IPS-18a (cell line): Measurements from ENCODE around the gene SOX1.

ENCODE experiments used
- H3K27ac ChIP-seq: one replicate; pipeline ENCODE4 v1.5.1; 2013; ENCODE audit warnings: low read length
- H3K27me3 ChIP-seq: one replicate; pipeline ENCODE4 v1.6.1; 2013; ENCODE audit warnings: mild to moderate bottlenecking, low read length; ENCODE audit not compliant: control insufficient read depth, insufficient read depth
- H3K36me3 ChIP-seq: one replicate; pipeline ENCODE4 v1.6.1; 2013; ENCODE audit warnings: low read depth, low read length; ENCODE audit not compliant: control insufficient read depth
- H3K4me1 ChIP-seq: one replicate; pipeline ENCODE4 v1.6.1; 2013; ENCODE audit warnings: low read depth, low read length; ENCODE audit not compliant: control insufficient read depth
- H3K4me3 ChIP-seq: one replicate; pipeline ENCODE4 v1.5.1; 2013; ENCODE audit warnings: low read length
- H3K9ac ChIP-seq: one replicate; pipeline ENCODE4 v1.6.1; 2013; ENCODE audit warnings: mild to moderate bottlenecking, low read length, moderate library complexity
- H3K9me3 ChIP-seq: one replicate; pipeline ENCODE4 v1.6.1; 2013; ENCODE audit warnings: low read depth, low read length; ENCODE audit not compliant: control insufficient read depth

Gene SOX1

DNA sequence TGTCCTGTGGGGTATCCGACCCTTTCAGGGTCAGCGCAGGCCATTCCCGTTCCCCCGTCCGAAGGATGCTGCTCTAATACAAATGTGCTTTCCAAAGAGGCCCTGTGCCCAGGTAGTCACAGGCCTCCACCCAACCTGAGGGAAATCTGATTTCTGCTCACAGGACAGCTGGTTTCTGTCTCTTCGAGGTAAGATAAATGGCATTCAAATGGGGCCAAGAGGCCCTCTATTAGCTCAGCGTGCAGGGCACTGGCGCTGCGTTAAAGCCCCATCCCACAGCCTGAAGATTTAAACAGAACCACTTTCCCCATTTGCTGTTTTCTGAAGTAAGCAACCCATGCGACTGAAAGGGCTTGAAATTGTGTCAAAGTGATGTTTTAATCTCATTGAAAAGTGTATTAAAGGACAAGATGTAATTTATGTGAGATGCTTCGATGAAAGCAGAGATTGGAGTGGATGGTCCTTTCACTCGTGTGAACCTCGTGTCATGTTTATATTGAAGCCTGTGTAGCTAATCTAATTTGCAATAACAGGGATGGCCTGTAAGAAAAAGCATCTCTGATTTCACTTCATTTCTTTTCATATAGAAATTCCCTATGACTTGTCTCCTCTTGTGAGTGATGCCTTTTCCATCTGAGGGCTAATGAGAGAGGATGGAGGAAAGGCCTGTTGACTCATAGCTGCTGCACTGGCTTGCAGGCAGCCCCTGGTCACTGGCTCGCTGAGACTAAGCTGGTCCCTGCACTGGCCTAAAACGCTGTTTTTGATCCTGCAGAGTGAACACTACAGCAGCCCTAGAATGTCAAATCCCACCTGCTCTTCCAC, 7.3 kb upstream of the SOX1 start:
- H3K36me3 ChIP-seq = no peaks in the 10 kb centered on the region
- peaks cover 3% of the 10 kb centered on the region for H3K9me3 ChIP-seq
- no peak overlapping the region for H3K27ac ChIP-seq
- peaks cover 100% of the 10 kb centered on the region for H3K27me3 ChIP-seq
- no peak overlapping the region for H3K9ac ChIP-seq
- no peak overlapping the region for H3K4me3 ChIP-seq
- peaks cover 34% of the 10 kb centered on the region for H3K4me1 ChIP-seq

DNA sequence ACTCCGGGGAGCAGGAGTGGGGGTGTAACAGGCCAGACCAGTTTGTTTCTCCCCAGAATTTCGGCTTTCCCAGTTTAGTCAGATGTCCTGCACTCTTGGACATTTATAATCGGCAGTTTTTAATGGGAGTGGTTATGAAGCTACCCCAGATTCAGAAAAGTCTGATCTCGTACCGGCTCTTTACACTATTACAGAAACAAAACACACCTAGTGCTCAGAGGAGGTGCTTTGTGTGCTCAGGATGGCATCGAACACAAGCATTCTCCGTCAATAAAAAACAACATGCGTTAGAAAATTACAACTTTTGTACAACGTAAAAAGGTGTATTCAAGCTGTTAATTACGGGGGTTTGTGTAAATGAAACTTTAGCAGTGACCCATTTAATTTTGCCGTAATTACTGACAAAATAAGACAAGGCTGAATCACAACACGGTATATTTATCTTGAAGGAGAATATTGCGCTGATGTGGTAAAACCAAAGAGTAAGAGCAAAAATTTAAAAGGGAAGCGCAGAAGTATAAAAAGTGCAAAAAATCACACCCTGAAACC, 6.6 kb upstream of the SOX1 start:
- Histone ChIP-seq H3K4me3 (no peak overlapping the region), H3K36me3 (no peaks in the 10 kb centered on the region), H3K27me3 (peaks cover 100% of the 10 kb centered on the region), H3K9ac (no peak overlapping the region), H3K27ac (no peak overlapping the region), H3K9me3 (peaks cover 3% of the 10 kb centered on the region), H3K4me1 (peaks cover 31% of the 10 kb centered on the region)

DNA sequence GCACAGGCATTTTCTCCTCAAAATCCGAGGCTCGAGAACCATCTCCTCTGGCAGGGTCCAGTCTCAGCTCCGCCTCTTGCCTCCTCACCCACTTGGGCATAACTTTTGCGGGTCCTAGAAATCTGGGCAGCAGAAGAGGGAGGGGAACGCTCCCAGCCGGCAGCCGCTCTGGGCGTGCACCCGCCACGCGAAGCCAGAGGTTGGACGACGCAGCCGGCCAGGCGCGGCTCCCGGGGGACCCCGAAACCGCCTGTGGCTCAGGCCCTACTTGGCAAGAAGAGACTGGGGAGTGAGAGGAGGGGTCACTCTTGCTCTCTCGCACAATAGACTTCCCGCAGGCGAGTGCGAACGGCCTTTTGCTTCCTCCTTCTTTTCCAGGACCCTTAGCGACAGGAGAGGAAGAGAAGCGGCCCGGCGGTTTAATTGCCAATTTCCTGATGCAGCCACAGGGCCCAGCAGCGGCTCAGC, 6.0 kb upstream of the SOX1 start:
- Histone ChIP-seq H3K27me3 (peaks cover 100% of the 10 kb centered on the region), H3K4me1 (peaks cover 37% of the 10 kb centered on the region), H3K9me3 (peaks cover 3% of the 10 kb centered on the region), H3K27ac (no peak overlapping the region), H3K9ac (no peak overlapping the region), H3K36me3 (no peaks in the 10 kb centered on the region), H3K4me3 (no peak overlapping the region)

DNA sequence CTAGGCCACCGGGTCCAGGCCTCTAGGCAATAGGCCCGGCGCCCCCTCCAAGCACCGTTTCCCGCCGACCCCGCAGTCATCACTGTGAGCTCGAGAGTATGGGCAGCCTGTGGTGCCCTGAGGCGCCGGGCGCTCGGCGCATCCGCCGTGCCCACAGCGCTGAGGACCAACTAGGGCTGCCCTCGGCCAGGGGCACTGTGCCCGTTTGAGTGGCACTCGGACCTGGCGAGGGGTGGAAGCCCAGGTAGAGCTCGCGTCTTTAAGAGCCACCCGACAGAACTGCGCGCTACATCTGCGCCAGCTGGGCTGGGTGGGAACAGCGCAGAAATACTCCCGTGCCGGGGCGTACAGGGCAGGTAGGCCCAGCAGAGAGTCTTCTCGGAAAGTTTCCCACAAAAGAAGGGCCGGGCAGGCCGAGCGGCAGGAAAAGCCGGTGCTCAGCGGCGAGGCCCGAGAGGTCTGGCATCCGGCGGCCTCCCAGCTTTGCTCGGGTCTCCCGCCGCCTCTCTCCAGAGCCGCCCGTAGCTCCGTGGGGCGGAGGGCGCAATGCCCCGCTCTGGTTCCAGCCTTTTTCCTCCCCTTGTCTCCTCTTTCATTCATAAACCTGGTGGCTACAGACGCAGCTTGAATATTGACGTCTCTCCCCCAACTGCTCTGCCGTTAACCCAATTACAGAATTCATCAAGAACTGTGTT, 5.4 kb upstream of the SOX1 start:
- Histone ChIP-seq H3K27ac (no peak overlapping the region), H3K36me3 (no peaks in the 10 kb centered on the region), H3K9ac (no peak overlapping the region), H3K27me3 (peaks cover 100% of the 10 kb centered on the region), H3K4me1 (peaks cover 40% of the 10 kb centered on the region), H3K4me3 (peak overlapping the region; percentile 26), H3K9me3 (peaks cover 3% of the 10 kb centered on the region)

DNA sequence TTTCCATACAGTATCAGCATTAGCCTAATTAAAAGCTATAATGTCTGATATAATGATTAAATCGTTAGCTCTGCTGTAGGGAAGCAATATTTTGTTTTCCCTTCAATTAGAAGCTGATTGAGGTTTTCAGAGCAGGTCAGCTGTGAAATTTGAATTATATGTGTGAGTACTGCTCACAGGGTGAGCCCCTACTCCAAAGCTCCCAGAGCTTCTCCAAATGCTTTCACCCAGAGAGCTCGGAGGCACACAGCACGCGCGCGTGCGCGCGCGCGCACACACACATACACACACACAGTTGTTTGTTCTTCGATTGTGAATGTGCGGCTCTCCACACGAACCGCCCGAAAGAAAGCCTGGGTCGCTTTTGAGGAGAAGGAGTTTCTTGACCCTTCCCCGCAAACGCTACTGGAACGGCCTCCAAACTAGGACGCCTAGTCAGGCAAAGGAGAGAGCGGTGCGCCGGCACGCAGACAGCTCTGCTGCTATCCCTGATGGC, 4.8 kb upstream of the SOX1 start:
- H3K27me3 ChIP-seq = peaks cover 97% of the 10 kb centered on the region

GRCh38 chr13:112062571-112063570, 4.1 kb upstream of the SOX1 start:
- H3K27me3 ChIP-seq = peaks cover 97% of the 10 kb centered on the region
- H3K9ac ChIP-seq = no peak overlapping the region
- no peak overlapping the region for H3K27ac ChIP-seq
- peak overlapping the region; percentile 21 for H3K4me3 ChIP-seq
- H3K9me3 ChIP-seq = peaks cover 3% of the 10 kb centered on the region
- H3K4me1 ChIP-seq = peaks cover 38% of the 10 kb centered on the region
- H3K36me3 ChIP-seq = no peaks in the 10 kb centered on the region

More for the DNA sequence above, 4.8 kb upstream of the SOX1 start:
- no peak overlapping the region for H3K27ac ChIP-seq
- H3K9ac ChIP-seq = no peak overlapping the region
- H3K4me1 ChIP-seq = peaks cover 40% of the 10 kb centered on the region
- H3K4me3 ChIP-seq = no peak overlapping the region
- H3K36me3 ChIP-seq = no peaks in the 10 kb centered on the region
- H3K9me3 ChIP-seq = peaks cover 3% of the 10 kb centered on the region

- peaks cover 3% of the 10 kb centered on the region for H3K9me3 ChIP-seq
- no peak overlapping the region for H3K9ac ChIP-seq
- no peak overlapping the region for H3K27ac ChIP-seq
- H3K36me3 ChIP-seq = no peaks in the 10 kb centered on the region
- no peak overlapping the region for H3K4me3 ChIP-seq
- H3K27me3 ChIP-seq = peaks cover 95% of the 10 kb centered on the region
- H3K4me1 ChIP-seq = peaks cover 31% of the 10 kb centered on the region
Measured at GRCh38 chr13:112063807-112064206, 3.1 kb upstream of the SOX1 start.

DNA sequence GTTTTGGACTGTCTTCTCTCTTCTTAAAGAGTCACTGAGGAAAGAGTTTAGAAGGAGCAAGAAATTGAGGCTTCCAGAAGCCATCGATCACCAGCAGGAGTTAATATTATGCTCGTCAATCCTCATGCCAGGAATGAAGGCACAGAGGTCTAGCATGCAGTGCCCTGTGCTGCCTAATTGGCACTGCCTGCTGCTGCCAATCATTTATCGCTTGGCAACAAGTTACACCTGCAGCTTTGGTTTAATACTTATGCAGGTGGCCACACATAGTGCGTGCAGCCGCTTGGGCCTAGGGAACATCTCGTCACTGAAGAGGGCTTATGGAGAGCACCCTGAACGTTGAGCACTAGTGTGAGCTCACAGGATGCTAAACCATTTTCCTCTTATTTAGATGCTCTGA, 2.7 kb upstream of the SOX1 start:
- Histone ChIP-seq H3K36me3 (no peaks in the 10 kb centered on the region), H3K4me1 (peaks cover 33% of the 10 kb centered on the region), H3K27ac (no peak overlapping the region), H3K27me3 (peaks cover 95% of the 10 kb centered on the region), H3K4me3 (no peak overlapping the region), H3K9me3 (peaks cover 3% of the 10 kb centered on the region), H3K9ac (no peak overlapping the region)

DNA sequence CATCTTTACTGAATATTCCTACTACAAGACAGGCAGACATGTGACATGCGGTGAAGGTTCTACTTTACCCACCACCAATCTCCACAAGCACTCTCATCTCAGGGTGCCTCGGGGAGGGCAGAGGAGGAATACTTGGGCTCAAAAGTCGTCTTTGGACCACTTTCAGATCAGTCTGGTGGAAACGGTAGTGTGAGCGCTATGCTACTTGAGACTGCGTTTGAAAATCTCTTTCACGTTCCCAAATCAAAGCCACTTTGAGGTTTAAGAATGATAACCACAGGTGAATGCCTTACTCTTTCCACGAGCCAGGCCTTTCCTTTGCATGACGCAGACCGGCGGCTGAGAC, 1.5 kb upstream of the SOX1 start:
- Histone ChIP-seq H3K4me1 (peaks cover 36% of the 10 kb centered on the region), H3K9me3 (no peaks in the 10 kb centered on the region), H3K9ac (no peak overlapping the region), H3K27me3 (peaks cover 95% of the 10 kb centered on the region), H3K27ac (no peak overlapping the region), H3K36me3 (no peaks in the 10 kb centered on the region), H3K4me3 (peak overlapping the region; percentile 44)

GRCh38 chr13:112065867-112066623, 904 bp upstream of the SOX1 start:
- no peaks in the 10 kb centered on the region for H3K36me3 ChIP-seq
- H3K9ac ChIP-seq = no peak overlapping the region
- peak overlapping the region; percentile 44 for H3K4me3 ChIP-seq
- H3K4me1 ChIP-seq = peaks cover 32% of the 10 kb centered on the region
- H3K27me3 ChIP-seq = peaks cover 95% of the 10 kb centered on the region
- no peak overlapping the region for H3K27ac ChIP-seq
- H3K9me3 ChIP-seq = no peaks in the 10 kb centered on the region
